ENCODE data around the gene ARHGEF10L. TPM values are rescaled to one million over a fixed set of nuclear protein-coding genes. Genes with fewer than 3 reads are reported as not detected.

ARHGEF10L gene
- total RNA-seq, 1 donor from 2014 or later, result 27.8 TPM

DNA sequence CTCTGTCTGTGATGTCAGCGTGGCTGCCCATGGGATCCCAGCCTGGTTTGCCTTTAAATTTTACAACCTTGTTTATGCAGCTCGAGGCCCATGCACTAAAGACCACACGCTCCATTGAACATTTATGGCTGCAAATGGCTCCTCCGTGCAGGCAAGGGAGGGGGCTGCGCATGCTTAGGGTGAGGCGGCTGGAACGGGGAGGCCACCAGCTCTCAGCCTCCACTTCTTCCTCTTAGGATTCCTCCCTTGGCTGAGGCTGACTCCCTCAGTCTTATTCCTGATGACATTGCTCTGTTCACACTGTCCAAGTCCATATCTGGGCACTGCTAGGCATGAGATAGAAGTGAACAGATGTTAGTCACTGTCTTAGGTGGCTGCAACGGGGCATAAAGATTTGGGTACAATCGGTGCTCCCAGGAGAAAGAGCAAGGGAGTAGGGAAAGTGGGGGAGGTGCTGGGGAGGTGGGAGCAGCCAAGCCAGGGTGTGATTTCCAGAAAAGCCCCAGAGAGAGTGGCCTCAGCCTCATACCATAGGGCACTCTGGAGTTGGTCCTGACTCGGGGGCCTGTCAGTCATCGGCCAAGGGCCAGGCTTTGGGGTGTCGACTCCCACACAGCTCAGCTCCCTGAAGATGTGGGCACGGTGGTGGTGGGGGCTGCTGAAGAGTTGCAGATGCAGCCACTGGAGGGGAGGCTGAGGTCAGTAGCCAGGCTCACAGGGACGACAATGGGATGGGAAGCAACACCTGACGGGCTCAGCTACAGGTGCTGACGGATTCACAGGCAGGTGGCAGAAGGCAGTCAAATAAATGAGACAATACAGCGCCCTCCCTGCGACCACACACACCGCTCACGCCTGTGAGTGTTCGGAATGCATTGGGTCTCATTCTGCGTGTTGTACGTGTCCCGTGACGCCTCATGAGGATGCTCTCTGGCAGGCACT, 178.4 kb downstream of the ARHGEF10L start:
- H3K4me3 ChIP-seq (ENCODE audit: low read depth, low read length), result no peak overlapping the region
- DNase-seq (ENCODE audit: low read depth), result no peak
- no peak for TF ChIP-seq CTCF (conservative IDR thresholded peaks at IDR 0.05; ENCODE audit: low read depth, low read length)

GRCh38 chr1:17719874-17720273, 180.4 kb downstream of the ARHGEF10L start:
- DNase-seq (ENCODE audit: low read depth), result no peak
- no peak for TF ChIP-seq CTCF (conservative IDR thresholded peaks at IDR 0.05; ENCODE audit: low read depth, low read length)
- H3K4me3 ChIP-seq (ENCODE audit: low read depth, low read length), result no peak overlapping the region

GRCh38 chr1:17721444-17721843, 181.9 kb downstream of the ARHGEF10L start:
- H3K4me3 ChIP-seq (ENCODE audit: low read depth, low read length), result no peak overlapping the region
- TF ChIP-seq CTCF (conservative IDR thresholded peaks at IDR 0.05; ENCODE audit: low read depth, low read length), result no peak
- no peak for DNase-seq (ENCODE audit: low read depth)

DNA sequence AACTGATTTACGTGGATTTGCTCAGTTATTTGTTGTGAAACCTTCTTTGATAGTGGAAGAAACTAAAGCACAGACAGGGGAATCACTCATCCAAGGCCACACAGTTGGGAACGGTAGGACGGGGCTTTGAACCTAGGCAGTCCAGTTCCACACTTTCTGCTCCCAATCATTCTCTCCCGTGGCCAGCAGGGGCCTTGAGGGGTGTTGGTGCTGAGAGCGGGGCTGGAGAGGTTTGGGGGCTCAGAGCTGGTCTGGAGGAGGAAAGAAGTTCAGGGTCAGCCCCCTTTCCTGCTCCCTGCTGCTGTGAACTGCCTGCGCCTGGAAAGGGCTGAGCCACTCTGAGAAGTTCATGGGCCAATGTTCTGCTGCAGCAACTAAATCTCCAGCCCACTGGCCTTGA, 184.2 kb downstream of the ARHGEF10L start:
- no peak for DNase-seq (ENCODE audit: low read depth)
- no peak overlapping the region for H3K4me3 ChIP-seq (ENCODE audit: low read depth, low read length)
- no peak for TF ChIP-seq CTCF (conservative IDR thresholded peaks at IDR 0.05; ENCODE audit: low read depth, low read length)

- TF ChIP-seq CTCF (conservative IDR thresholded peaks at IDR 0.05; ENCODE audit: low read depth, low read length), result no peak
- no peak overlapping the region for H3K4me3 ChIP-seq (ENCODE audit: low read depth, low read length)
- no peak for DNase-seq (ENCODE audit: low read depth)
These were observed 184.7 kb downstream of the ARHGEF10L start for GRCh38 chr1:17724150-17724549.

DNA sequence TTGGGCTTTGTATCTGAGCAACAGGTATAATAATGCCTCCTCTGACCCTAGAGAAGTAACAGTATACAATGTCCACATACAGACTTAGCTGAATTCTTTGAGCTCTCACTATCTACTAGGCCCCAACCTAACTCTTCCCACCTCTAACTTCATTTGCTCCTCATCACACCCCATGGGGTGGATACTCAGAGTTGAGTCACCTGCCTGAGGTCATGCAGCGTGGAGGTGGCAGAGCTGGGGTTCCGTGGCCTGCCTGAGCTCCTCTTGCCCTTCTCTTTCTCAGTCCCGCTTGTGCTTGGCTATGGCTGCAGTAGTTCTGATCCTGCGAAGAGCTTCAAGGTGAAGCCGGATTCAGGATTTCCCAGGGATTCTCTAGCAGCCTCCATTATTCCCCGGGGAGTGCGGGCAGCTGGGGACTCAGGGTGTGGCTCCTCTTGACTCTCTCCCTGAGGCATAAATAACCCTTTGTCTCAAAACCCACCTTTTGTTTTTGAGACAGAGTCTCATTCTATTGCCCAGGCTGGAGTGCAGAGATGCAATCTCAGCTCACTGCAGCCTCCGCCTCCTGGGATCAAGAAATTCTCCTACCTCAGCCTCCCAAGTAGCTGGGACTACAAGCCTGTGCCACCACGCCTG, 185.7 kb downstream of the ARHGEF10L start:
- no peak for TF ChIP-seq CTCF (conservative IDR thresholded peaks at IDR 0.05; ENCODE audit: low read depth, low read length)
- no peak overlapping the region for H3K4me3 ChIP-seq (ENCODE audit: low read depth, low read length)
- no peak for DNase-seq (ENCODE audit: low read depth)

All from epithelial cell of proximal tubule (primary cell).